SU-DHL-6 (cell line): ENCODE data around the gene PUSL1.

Experiments used
- H2AFZ ChIP-seq: fragments of 200-600 bp; sonication (generic); 2 replicates; pipeline ENCODE4 v1.6.1; 2014; ENCODE audit warnings: low read depth, mild to moderate bottlenecking, moderate library complexity, mixed read lengths, antibody characterized with exemption, low read length; ENCODE audit not compliant: severe bottlenecking
- H3F3A ChIP-seq: fragments of 200-600 bp; shearing (Covaris generic); 2 replicates; pipeline ENCODE4 v1.6.0; 2016; ENCODE audit warnings: antibody characterized with exemption, mild to moderate bottlenecking; ENCODE audit not compliant: insufficient read depth
- H3K27ac ChIP-seq: fragments of 200-600 bp; sonication (generic); 2 replicates; pipeline ENCODE4 v1.5.1; 2016; ENCODE audit warnings: low read depth, mild to moderate bottlenecking, low read length, moderate library complexity, mixed read lengths
- H3K27me3 ChIP-seq: fragments of 200-600 bp; sonication (generic), shearing (Covaris generic); 2 replicates; pipeline ENCODE4 v1.6.0; 2014; ENCODE audit warnings: mild to moderate bottlenecking, low read length
- H3K36me3 ChIP-seq: fragments of 200-600 bp; sonication (generic); 2 replicates; pipeline ENCODE4 v1.6.1; 2014; ENCODE audit warnings: mild to moderate bottlenecking, low read length, mixed read lengths
- H3K4me2 ChIP-seq: fragments of 300-600, 200-600 bp; shearing (Covaris generic), sonication (generic); 2 replicates; pipeline ENCODE4 v1.6.0; 2014; ENCODE audit warnings: low read length, low read depth, mild to moderate bottlenecking; ENCODE audit not compliant: poor library complexity, severe bottlenecking
- H3K4me3 ChIP-seq: fragments of 200-600 bp; sonication (generic); 2 replicates; pipeline ENCODE4 v1.5.1; 2014; ENCODE audit warnings: antibody characterized with exemption, low read length, mild to moderate bottlenecking, mixed read lengths; ENCODE audit not compliant: insufficient read depth, poor library complexity, severe bottlenecking
- H3K79me2 ChIP-seq: fragments of 200-600 bp; sonication (generic); 2 replicates; pipeline ENCODE4 v1.6.1; 2014; ENCODE audit warnings: mild to moderate bottlenecking, low read length, moderate library complexity; ENCODE audit not compliant: insufficient read depth
- H3K9ac ChIP-seq: fragments of 200-600 bp; sonication (generic); 2 replicates; pipeline ENCODE4 v1.7.0; 2014; ENCODE audit warnings: mild to moderate bottlenecking, low read length
- H3K9me2 ChIP-seq: fragments of 200-600 bp; sonication (generic); replicated peaks from 2 replicates; pipeline ENCODE4 v1.6.1; 2014; ENCODE audit warnings: low read length; ENCODE audit not compliant: insufficient read depth
- H3K9me3 ChIP-seq: fragments of 200-600 bp; sonication (generic); 2 replicates; pipeline ENCODE4 v1.6.1; 2014; ENCODE audit warnings: low read length, mixed read lengths; ENCODE audit not compliant: insufficient read depth
- H4K20me1 ChIP-seq: fragments of 200-600 bp; sonication (generic); 2 replicates; pipeline ENCODE4 v1.6.1; 2014; ENCODE audit warnings: low read depth, mild to moderate bottlenecking, antibody characterized with exemption, low read length, moderate library complexity, mixed read lengths
- EZH2phosphoT487 ChIP-seq: fragments of 200-600 bp; sonication (generic), shearing (Covaris generic); conservative IDR thresholded peaks from 2 replicates; pipeline ENCODE4 v1.6.1; 2018; ENCODE audit warnings: mild to moderate bottlenecking, antibody characterized with exemption, low read length, moderate library complexity, mixed read lengths
- TF ChIP-seq, protein P1 (sequence below): fragments of 200-600 bp; sonication (generic); IDR thresholded peaks from one replicate; pipeline ENCODE4 v1.5.1; 2017; ENCODE audit warnings: antibody characterized with exemption, mild to moderate bottlenecking, low read length, moderate library complexity; ENCODE audit not compliant: insufficient read depth, poor library complexity, severe bottlenecking

PUSL1 gene

DNA sequence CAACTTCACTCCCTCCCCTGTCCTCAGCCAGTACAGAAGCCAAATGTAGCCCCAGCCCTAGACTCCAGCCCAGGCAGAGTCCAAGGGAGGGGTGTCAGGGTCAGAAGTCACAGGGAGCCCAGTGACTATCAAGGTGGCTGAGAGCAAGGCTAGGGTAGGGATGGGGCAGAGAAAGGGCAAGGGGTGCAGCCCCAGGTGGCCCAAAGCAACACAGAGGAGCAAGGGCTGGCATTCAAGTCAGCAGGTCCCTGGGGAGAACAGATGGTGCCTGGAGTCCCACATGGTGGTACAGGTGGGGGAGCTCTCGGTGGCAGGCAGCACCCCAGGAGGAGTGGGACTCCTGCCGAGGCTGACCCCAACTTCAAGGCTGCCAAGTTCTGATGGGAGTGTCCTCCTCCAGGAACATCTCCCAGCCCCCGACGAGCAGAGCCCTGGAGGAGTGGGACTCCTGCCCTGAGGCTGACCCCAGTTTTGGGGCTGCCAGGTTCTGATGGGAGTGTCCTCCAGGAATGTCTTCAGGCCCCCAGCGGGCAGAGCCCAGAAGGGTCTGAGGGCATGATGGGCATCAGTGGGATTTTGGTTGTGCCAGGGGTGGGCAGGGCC, 44.5 kb downstream of the PUSL1 start:
- no peaks in the 10 kb centered on the region for H3K9me3 ChIP-seq
- H3K79me2 ChIP-seq, result no peaks in the 10 kb centered on the region
- H3K27ac ChIP-seq, result no peak overlapping the region
- no peaks in the 10 kb centered on the region for H3K27me3 ChIP-seq
- no peak overlapping the region for H3K9ac ChIP-seq
- TF ChIP-seq EZH2phosphoT487, result no peak
- TF ChIP-seq, protein P1, sequence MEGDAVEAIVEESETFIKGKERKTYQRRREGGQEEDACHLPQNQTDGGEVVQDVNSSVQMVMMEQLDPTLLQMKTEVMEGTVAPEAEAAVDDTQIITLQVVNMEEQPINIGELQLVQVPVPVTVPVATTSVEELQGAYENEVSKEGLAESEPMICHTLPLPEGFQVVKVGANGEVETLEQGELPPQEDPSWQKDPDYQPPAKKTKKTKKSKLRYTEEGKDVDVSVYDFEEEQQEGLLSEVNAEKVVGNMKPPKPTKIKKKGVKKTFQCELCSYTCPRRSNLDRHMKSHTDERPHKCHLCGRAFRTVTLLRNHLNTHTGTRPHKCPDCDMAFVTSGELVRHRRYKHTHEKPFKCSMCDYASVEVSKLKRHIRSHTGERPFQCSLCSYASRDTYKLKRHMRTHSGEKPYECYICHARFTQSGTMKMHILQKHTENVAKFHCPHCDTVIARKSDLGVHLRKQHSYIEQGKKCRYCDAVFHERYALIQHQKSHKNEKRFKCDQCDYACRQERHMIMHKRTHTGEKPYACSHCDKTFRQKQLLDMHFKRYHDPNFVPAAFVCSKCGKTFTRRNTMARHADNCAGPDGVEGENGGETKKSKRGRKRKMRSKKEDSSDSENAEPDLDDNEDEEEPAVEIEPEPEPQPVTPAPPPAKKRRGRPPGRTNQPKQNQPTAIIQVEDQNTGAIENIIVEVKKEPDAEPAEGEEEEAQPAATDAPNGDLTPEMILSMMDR, result no peak
- no peaks in the 10 kb centered on the region for H3K9me2 ChIP-seq
- H4K20me1 ChIP-seq, result no peaks in the 10 kb centered on the region
- no peak overlapping the region for H2AFZ ChIP-seq
- H3F3A ChIP-seq, result peaks cover 6% of the 10 kb centered on the region; the same call in 1 of the 2 replicates
- H3K4me3 ChIP-seq, result no peak overlapping the region
- H3K4me2 ChIP-seq, result no peak overlapping the region
- H3K36me3 ChIP-seq, result no peaks in the 10 kb centered on the region

DNA sequence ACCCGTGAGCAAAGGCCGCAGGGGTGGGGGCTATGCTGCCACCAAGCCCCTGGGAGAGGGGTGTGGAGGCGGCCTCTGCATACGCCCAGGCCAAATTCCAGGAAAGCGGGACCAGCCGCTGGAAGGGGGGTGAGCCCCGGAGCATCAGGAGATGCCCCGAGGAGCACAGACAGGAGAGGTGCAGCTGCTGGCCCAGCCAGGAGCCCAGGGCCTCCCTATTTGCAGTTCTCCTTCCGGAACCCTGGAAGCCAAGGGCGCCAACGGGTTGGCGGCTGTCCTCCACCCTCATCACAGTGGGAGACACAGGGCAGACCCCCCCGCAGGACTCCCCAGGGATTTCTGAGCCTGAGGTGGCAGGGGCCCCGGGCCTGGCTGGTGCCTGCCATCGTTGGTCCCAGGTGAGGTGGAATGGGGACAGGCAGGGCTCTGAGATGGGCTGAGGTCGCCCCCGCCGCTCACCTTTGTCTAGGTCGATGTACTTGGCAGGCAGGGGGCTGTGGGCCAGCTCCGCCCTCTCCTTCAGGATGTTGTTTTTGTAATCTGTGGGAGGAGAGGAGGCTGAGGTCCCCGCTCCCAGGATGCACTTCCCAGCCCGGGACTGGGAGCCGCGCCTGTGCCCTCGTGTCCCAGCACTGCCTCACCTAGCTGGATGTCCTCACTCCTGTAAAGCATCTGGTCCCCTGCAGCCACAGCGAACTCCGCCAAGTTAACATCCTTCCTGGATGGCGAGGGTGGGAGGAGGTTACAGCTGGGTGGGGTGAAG, 45.2 kb downstream of the PUSL1 start:
- H3K27me3 ChIP-seq, result no peaks in the 10 kb centered on the region
- H3K79me2 ChIP-seq, result no peaks in the 10 kb centered on the region
- TF ChIP-seq EZH2phosphoT487, result no peak
- TF ChIP-seq, protein P1, result no peak
- H3K36me3 ChIP-seq, result no peaks in the 10 kb centered on the region
- no peaks in the 10 kb centered on the region for H4K20me1 ChIP-seq
- H3K9ac ChIP-seq, result no peak overlapping the region
- H3K4me2 ChIP-seq, result no peak overlapping the region
- no peak overlapping the region for H3K27ac ChIP-seq
- H3K9me2 ChIP-seq, result no peaks in the 10 kb centered on the region
- no peaks in the 10 kb centered on the region for H3K9me3 ChIP-seq
- H3K4me3 ChIP-seq, result no peak overlapping the region
- H2AFZ ChIP-seq, result no peak overlapping the region
- peaks cover 6% of the 10 kb centered on the region; the same call in 1 of the 2 replicates for H3F3A ChIP-seq

DNA sequence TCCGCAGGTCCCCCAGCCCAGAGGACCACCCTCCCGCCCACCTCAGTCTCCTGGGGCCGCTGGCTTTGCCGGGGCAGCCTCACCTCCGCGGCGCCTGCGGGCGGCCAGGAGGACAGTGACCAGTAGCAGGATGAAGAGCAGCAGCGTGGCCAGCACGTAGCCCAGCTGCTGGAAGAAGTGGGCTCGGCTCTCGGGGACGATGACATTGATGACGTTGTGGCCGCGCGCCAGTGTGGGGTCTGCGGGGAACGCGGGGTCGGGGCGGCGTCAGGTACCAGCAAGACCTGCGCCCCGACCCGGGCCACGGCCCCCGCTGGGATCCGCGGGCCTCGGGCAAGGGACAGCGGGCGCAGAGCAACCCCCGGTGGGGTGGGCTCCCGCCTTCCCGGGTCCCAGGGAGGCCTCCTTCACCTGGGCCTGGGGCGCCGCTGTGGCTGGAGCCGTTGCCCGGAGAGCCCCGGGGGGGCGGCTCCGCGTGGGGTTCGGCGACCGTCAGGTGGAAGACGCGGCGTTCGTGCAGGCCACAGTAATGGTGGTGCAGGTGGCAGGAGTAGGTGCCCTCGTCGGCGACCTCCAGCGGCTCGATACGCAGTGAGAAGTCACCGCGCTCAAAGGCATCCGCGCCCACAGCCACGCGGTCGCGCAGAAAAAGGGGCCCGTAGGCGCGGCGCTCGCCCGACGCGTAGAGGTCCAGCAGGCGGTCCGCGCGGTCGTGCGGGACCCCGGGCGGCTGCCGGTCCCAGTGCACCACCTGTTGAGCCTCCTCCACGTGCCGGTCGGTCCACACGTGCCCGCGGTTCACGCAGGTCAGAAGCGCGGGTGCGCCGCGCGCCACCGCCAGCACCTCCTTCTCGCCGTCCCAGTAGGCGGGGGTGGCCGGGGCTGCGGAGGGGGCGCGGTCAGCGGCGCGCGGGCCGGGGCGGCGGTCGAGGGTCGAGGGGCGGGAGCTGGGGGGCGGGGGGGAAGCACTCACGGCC, 46.2 kb downstream of the PUSL1 start:
- TF ChIP-seq EZH2phosphoT487, result no peak
- TF ChIP-seq, protein P1, result no peak
- no peaks in the 10 kb centered on the region for H3K27me3 ChIP-seq

More for the DNA sequence above, 46.2 kb downstream of the PUSL1 start:
- Histone ChIP-seq H3K27ac (no peak overlapping the region), H3F3A (peaks cover 6% of the 10 kb centered on the region; the same call in 1 of the 2 replicates), H3K4me2 (no peak overlapping the region), H3K9me2 (no peaks in the 10 kb centered on the region), H3K79me2 (no peaks in the 10 kb centered on the region), H4K20me1 (no peaks in the 10 kb centered on the region), H2AFZ (no peak overlapping the region), H3K4me3 (no peak overlapping the region), H3K9ac (no peak overlapping the region), H3K36me3 (no peaks in the 10 kb centered on the region), H3K9me3 (no peaks in the 10 kb centered on the region)
